A673 (cell line): ENCODE measurements around the gene CCRL2. TPM values are rescaled to one million over a fixed set of nuclear protein-coding genes. Genes with fewer than 3 reads are reported as not detected.
A peak's percentile ranks its signal among the peaks of the same experiment; 100 is the strongest.

Experiments
- BruUV-seq: library from RNA; stranded (reverse); fragments of 400-500 nt; replicated peaks from 2 replicates; lab custom pipeline; 2021; lab: Mats Ljungman, UMichigan
- CTCF ChIA-PET: fragments of 300-600 bp; sonication (Branson Sonifier 250); formaldehyde crosslinking; loops from one replicate; lab custom pipeline; 2022; ENCODE audit warnings: antibody characterized with exemption; lab: Charles Lee
- POLR2A ChIA-PET: fragments of 300-600 bp; sonication (Branson Sonifier 250); formaldehyde crosslinking; loops from one replicate; lab custom pipeline; 2022; ENCODE audit warnings: antibody characterized with exemption; ENCODE audit not compliant: low non-redundant PET; lab: Charles Lee
- DNase-seq: peaks from one replicate; pipeline ENCODE4 v3.0.0-alpha.2; 2015; ENCODE audit warnings: low spot score
- H3K27ac ChIP-seq: fragments of 200-600 bp; sonication (generic); 2 replicates; pipeline ENCODE4 v1.5.1; 2016; ENCODE audit warnings: mixed run types, low read depth, mild to moderate bottlenecking, mixed read lengths, antibody characterized with exemption, low read length; ENCODE audit not compliant: poor library complexity, severe bottlenecking
- H3K27me3 ChIP-seq: fragments of 200-600 bp; sonication (generic); replicated peaks from 2 replicates; pipeline ENCODE4 v1.6.1; 2017; ENCODE audit warnings: mixed run types, low read depth, mild to moderate bottlenecking, mixed read lengths, antibody characterized with exemption, low read length; ENCODE audit not compliant: insufficient read depth, poor library complexity
- H3K36me3 ChIP-seq: fragments of 200-600 bp; sonication (generic); 2 replicates; pipeline ENCODE4 v1.6.1; 2016; ENCODE audit warnings: mixed run types, mild to moderate bottlenecking, mixed read lengths, antibody characterized with exemption, low read length; ENCODE audit not compliant: insufficient read depth, poor library complexity, severe bottlenecking
- H3K4me1 ChIP-seq: fragments of 200-600 bp; sonication (generic); 2 replicates; pipeline ENCODE4 v1.6.1; 2017; ENCODE audit warnings: mixed run types, mild to moderate bottlenecking, mixed read lengths, antibody characterized with exemption, low read length; ENCODE audit not compliant: insufficient read depth, poor library complexity, severe bottlenecking
- H3K4me3 ChIP-seq: fragments of 200-600 bp; sonication (generic); 2 replicates; pipeline ENCODE4 v1.5.1; 2016; ENCODE audit warnings: low read depth, mixed run types, mild to moderate bottlenecking, mixed read lengths, low read length; ENCODE audit not compliant: poor library complexity, severe bottlenecking
- H3K9me3 ChIP-seq: fragments of 200-600 bp; sonication (generic); 2 replicates; pipeline ENCODE4 v1.6.1; 2016; ENCODE audit warnings: mixed run types, low read depth, mild to moderate bottlenecking, mixed read lengths, antibody characterized with exemption, low read length; ENCODE audit not compliant: poor library complexity, severe bottlenecking
- CTCF ChIP-seq: fragments of 300-800, 200-600 bp; sonication (generic); conservative IDR thresholded peaks from 2 replicates; pipeline ENCODE4 v1.5.1; 2017; ENCODE audit warnings: low read depth, mild to moderate bottlenecking, antibody characterized with exemption, low read length, moderate library complexity, mixed read lengths
- EZH2 ChIP-seq: fragments of 200-600 bp; sonication (generic); IDR thresholded peaks from 2 replicates; pipeline ENCODE4 v1.6.1; 2017; ENCODE audit warnings: borderline replicate concordance, low read depth, mild to moderate bottlenecking, mixed read lengths, antibody characterized with exemption, low read length; ENCODE audit not compliant: poor library complexity, severe bottlenecking
- intact Hi-C: fragments of 100-400 bp; cut with micrococcal nuclease; formaldehyde crosslinking; loops from one replicate; pipeline ENCODE4 v1.10.0; 2022; ENCODE audit not compliant: unreplicated experiment
- total RNA-seq: library from RNA; stranded (reverse); gene quantifications from 2 replicates; pipeline ENCODE4 v1.2.3, GENCODE V29; 2021

The CCRL2 gene
- total RNA-seq, 1 experiment from 2014 or later: not detected

GRCh38 chr3:46378426-46378942 lies 28.6 kb upstream of the CCRL2 start:
- no peaks in the 10 kb centered on the region for H3K36me3 ChIP-seq
- no peak overlapping the region for H3K27ac ChIP-seq
- no peaks in the 10 kb centered on the region for H3K9me3 ChIP-seq
- DNase-seq: peak; percentile 3
- H3K4me3 ChIP-seq: no peak overlapping the region
- ChIA-PET POLR2A (no interaction called here), CTCF (no interaction called here)
- TF ChIP-seq CTCF (peak; percentile 34; the same call in 1 of the 2 replicates), EZH2 (no peak)
- H3K27me3 ChIP-seq: peaks cover 11% of the 10 kb centered on the region
- intact Hi-C loops: loop anchor here (10.0 kb wide), 1 partner anchor 164 kb away; no protein-coding TSS in a partner anchor
- H3K4me1 ChIP-seq: no peaks in the 10 kb centered on the region
- no TSS peak for BruUV-seq

- Histone ChIP-seq H3K27ac (no peak overlapping the region), H3K9me3 (no peaks in the 10 kb centered on the region), H3K4me3 (no peak overlapping the region), H3K4me1 (no peaks in the 10 kb centered on the region), H3K36me3 (no peaks in the 10 kb centered on the region), H3K27me3 (no peaks in the 10 kb centered on the region)
- no TSS peak for BruUV-seq
- DNase-seq: no peak
- POLR2A ChIA-PET: no interaction called here
- intact Hi-C loops: no loop called here
- CTCF ChIA-PET: no interaction called here
- TF ChIP-seq CTCF: no peak
- TF ChIP-seq EZH2: no peak
Measured at GRCh38 chr3:46380471-46381221, 26.4 kb upstream of the CCRL2 start.

- CTCF ChIA-PET: no interaction called here
- intact Hi-C loops: no loop called here
Measured at GRCh38 chr3:46381625-46382024, 25.4 kb upstream of the CCRL2 start.

More at GRCh38 chr3:46381625-46382024, 25.4 kb upstream of the CCRL2 start:
- Histone ChIP-seq H3K4me1 (no peaks in the 10 kb centered on the region), H3K9me3 (no peaks in the 10 kb centered on the region), H3K27me3 (no peaks in the 10 kb centered on the region), H3K27ac (no peak overlapping the region), H3K4me3 (no peak overlapping the region), H3K36me3 (no peaks in the 10 kb centered on the region)
- no peak for DNase-seq
- POLR2A ChIA-PET: no interaction called here
- TF ChIP-seq EZH2 (no peak), CTCF (no peak)
- no TSS peak for BruUV-seq
